ENCODE measurements around the gene PTPN9.
A peak's percentile ranks its signal among the peaks of the same experiment; 100 is the strongest.
"Not testable (repeated sequence)": the region's sequence is repeated elsewhere in the genome, so short reads cannot be mapped to it uniquely, and the experiment has no call there.

The PTPN9 gene

DNA sequence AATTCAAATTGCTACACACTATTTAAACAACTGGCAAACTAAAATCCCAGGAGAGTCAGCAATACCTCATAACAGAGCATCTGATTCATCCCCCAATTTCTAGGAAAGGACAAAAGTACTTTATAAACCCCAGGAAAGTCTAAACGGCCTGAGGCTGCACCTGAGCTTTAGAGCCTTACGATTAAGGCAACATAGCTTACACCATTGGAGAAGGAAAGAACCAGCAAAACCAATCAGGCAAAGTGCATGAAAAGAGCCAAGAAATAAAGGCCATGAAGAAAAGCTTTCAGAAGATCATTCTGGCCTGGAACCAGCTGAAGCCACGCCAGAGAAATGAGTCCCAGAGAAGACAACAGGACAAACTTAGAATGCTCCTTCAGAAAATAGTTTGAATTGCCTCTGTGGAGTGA, 48.1 kb downstream of the PTPN9 start:
- peak; percentile 43 for DNase-seq (ENCODE audit: low spot score)

- DNase-seq (ENCODE audit: low spot score): no peak
Measured at GRCh38 chr15:75530169-75530568, 48.9 kb downstream of the PTPN9 start.

GRCh38 chr15:75525756-75526155, 53.4 kb downstream of the PTPN9 start:
- not testable (repeated sequence) for DNase-seq (ENCODE audit: low spot score)

GRCh38 chr15:75523011-75523410, 56.1 kb downstream of the PTPN9 start:
- DNase-seq (ENCODE audit: low spot score): no peak

DNA sequence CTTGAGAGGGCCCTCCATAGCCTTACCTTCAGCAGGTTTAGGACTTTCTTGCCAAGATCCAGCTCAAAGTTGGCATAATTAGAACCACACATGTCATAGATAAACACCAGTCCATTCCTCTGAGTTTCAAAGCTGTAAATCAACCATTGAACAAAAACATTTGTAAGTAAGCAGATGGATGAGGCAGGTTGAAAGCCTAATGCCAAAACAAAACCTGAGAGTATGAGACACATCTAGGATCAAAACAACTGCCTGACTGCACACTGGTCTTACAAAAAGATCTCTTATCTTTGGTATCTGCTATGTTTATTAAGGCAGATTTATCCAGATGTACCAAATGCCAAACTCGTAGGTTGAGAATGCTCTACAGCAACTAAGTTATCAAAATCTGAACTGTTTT, 61.9 kb downstream of the PTPN9 start:
- DNase-seq (ENCODE audit: low spot score): no peak

DNA sequence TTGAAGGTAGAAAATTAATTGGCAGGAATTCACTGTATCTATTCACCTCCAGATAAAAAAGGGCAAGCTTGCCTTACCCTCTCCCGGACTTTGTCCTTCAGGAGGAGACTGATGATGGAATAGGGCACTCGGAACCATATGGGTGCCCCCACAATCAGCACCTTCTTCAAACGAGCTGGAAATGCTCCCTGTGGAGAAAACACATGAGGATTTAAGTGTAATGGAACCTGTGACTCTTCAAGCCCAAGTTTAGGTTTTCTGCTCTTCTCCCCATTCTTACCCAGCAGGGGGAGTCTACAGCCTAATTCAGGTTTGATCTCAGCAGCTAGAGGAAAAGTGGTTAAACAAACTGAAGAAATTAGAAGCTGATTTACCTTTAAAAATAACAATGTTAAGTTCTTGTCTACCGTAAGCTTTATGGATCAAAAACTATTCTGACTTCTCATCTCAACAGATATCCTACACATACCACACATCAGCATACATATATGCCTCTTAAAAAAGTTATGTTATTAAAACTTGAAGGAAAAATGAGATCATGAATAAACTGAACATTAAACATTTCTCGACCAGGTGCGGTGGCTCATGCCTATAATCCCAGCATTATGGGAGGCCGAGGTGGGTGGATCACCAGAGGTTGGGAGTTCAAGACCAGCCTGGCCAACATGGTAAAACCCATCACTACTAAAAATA, 70.1 kb downstream of the PTPN9 start:
- DNase-seq (ENCODE audit: low spot score): peak; percentile 45

DNA sequence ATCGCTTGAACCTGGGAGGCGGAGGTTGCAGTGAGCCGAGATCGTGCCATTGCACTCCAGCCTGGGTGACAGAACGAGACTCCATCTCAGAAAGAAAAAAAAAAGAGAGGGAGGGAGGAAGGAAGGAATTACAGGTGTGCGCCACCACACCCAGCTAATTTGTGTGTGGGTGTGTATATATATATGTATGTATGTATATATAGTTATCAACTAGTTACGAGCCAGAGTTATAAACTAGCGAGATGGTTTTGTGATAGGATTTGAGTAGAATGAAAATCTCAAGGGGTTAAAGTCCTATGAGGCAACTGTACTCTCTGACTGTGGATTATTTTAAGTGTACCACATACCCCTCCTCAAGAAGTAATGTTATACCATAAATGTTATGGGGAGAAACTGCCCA, 76.8 kb downstream of the PTPN9 start:
- DNase-seq (ENCODE audit: low spot score): no peak

DNA sequence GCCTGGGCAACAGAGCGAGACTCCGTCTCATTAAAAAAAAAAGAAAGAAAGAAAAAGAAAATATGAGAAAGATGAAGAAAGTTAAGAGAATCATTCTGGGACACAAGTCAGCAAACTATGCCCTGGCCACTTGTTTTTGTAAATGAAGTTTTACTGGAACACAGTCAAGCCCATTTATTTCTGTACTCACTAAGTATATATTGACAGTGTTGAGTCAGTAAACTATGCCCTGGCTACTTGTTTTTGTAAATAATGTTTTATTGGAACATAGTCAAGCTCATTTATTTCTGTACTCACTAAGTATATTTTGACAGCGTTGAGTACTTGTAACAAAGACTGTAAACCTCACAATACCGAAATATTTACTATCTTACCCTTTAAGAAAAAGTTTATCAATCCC, 85.4 kb downstream of the PTPN9 start:
- DNase-seq (ENCODE audit: low spot score): no peak

DNA sequence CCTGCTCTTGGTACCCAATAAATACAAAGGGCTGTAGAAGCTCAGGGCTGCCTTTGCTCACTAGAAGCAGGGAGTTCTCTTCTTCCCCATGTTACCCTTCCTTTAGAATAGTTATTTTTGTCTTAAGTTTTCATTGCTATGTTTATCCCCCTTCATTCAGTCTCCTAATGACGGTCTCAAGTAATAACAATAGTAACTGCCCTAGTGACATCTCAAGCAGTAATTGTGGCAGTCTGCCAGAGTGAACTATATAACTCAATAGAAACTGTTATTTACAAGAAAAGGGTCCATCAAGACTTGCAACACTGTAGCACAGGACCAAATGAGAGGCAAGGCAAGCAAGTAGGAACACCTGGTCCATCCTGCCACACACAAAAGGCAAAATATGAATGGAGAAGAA, 95.2 kb downstream of the PTPN9 start:
- DNase-seq (ENCODE audit: low spot score): no peak

- not testable (repeated sequence) for DNase-seq (ENCODE audit: low spot score)
Measured at GRCh38 chr15:75483556-75483955, 95.6 kb downstream of the PTPN9 start.

GRCh38 chr15:75483106-75483505, 96.0 kb downstream of the PTPN9 start:
- no peak for DNase-seq (ENCODE audit: low spot score)

GRCh38 chr15:75480463-75480862, 98.7 kb downstream of the PTPN9 start:
- DNase-seq (ENCODE audit: low spot score): not testable (repeated sequence)

- DNase-seq (ENCODE audit: low spot score): no peak
Measured at GRCh38 chr15:75479670-75480069, 99.4 kb downstream of the PTPN9 start.

GRCh38 chr15:75477094-75477493, 102.0 kb downstream of the PTPN9 start:
- not testable (repeated sequence) for DNase-seq (ENCODE audit: low spot score)

GRCh38 chr15:75468913-75469598, 110.1 kb downstream of the PTPN9 start:
- no peak for DNase-seq (ENCODE audit: low spot score)

- DNase-seq (ENCODE audit: low spot score): no peak
Measured at GRCh38 chr15:75460646-75461045, 118.5 kb downstream of the PTPN9 start.

GRCh38 chr15:75459581-75459980, 119.5 kb downstream of the PTPN9 start:
- DNase-seq (ENCODE audit: low spot score): no peak

- peak; percentile 16 for DNase-seq (ENCODE audit: low spot score)
Measured at GRCh38 chr15:75456710-75457109, 122.4 kb downstream of the PTPN9 start.

DNA sequence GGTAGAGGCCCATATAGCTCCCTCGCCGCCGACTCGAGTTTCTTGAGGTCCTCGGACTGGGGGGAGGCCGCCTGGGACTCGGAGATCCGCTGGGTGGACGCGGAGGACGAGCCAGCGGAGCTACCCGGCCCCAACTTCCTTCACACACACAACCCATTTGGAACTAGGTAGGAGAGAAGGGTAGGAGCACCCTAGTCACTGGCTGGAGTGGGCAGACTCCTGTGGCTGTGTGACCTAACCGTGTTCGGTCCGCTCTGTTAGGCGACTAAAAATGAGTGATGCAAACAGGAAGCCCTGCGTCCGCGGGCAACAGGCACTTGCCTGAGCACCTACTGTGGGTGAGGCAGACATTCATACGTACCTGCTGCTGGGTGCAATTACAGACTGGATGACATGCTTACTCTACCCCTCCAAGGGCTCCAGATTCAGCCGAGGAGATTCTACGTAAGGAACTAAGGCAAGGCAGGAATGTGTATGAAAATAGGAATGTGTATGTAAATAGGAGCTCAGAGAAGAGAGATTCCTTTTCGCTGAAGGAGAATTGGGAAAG, 123.1 kb downstream of the PTPN9 start:
- no peak for DNase-seq (ENCODE audit: low spot score)

DNA sequence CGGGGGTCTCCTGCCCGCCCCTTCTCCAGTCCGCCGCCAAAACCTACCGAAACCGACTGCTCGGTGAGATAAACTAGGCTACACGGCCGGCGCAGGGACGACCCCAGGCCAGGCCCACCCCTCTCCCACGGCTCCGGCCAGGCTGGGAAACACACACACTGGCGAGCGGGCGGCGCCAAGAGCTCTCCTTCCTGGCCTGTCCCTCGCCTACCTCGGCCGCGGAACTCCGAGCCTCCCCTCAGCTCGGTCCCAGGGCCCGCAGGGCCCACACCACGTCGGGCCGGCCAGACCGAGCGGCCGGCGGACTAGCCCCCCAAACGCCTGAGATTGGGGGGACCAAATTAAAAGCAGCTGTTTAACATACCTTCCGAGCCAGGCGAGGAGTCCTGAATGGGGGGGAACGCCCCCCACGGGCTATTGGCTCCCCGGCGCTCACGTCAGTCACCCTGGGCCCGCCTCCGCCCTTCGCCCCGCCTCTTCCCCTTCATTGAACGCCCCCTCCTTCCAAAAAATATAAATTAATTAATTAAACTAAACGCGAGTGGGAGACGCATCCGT, 123.6 kb downstream of the PTPN9 start:
- DNase-seq (ENCODE audit: low spot score): peak; percentile 92

DNA sequence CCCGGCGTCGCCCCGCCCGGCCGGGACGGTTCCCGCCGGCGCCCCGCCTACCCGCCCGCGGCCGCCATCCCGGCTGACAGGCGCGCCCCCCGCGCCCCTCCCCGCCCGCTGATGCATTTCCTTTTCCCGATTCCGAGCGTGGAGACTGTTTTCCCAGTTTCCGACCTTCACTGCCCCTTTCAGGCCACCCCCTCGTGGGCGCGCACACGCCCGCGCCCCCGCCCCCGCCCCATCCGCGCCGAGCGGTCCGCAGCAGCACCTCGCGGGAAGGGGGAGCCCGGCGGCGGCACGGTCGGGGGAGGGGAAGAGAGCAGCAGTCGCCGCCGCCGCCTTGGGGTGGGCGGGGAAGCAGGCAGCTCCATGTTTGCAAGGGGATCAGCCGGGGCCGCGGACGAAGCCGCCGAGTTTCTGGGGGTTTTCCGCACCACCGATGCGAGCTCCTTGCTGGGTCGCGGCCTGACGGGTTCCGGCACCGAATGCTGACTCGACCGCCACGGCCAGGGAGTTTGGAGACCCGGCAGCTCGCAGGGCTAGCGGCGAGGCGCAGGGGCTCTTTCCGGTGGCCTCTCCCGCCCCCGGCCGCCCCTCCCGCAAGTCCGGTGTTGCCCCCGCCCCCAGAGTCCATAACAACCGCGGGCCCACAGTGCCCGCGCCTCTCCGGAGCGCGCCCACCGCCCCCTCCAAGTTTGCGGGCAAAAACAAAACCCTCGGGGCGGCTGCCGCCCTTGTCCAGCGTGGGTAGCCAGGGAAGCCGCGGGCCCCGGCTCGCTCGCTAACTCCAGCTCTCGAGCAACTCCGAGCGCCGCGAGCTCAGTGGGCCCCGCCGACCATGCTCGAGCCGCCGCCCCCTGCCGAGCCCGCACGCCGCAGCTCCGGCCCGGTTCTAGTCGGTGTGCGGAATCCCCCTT, 124.4 kb downstream of the PTPN9 start:
- DNase-seq (ENCODE audit: low spot score): peak; percentile 66

Data from AG20443 (cell line).